Measurements from ENCODE around the gene TMEM63B.

DNA sequence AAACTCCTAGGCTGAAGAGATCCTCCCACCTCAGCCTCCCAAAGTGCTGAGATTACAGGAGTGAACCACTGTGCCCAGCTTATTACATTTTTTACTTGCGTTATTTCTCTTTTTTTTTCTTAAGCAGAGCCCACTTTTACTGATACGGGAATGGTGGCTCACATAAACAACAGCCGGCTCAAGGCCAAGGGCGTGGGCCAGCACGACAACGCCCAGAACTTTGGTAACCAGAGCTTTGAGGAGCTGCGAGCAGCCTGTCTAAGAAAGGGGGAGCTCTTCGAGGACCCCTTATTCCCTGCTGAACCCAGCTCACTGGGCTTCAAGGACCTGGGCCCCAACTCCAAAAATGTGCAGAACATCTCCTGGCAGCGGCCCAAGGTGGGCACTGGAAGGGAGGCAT is 41.8 kb downstream of the TMEM63B start:
- TF ChIP-seq POLR2A (IDR thresholded peaks at IDR 0.05; ENCODE audit: low read length) (no peak), GATA1 (IDR thresholded peaks at IDR 0.05; ENCODE audit: low read depth, low read length) (no peak)
